Stimulated activated CD4-positive, alpha-beta T cell treated with anti-CD3 and anti-CD28 coated beads, TNF-alpha, amount 100 ng/mL, for 1 hour (primary cell): ENCODE data around the gene TCFL5.
"Not testable (repeated sequence)": the region's sequence is repeated elsewhere in the genome, so short reads cannot be mapped to it uniquely, and the experiment has no call there.

ENCODE experiments used
- DNase-seq, 3 donors: peaks; one replicate each; pipeline ENCODE4 v3.0.0-alpha.2; 2020; ENCODE audit warnings: low read depth in 3 of 3, low spot score in 1 of 3

The TCFL5 gene

GRCh38 chr20:62858058-62858830 is 3.4 kb downstream of the TCFL5 start:
- DNase-seq: no peak

- no peak for DNase-seq
Measured at GRCh38 chr20:62856931-62857619, 4.5 kb downstream of the TCFL5 start.

GRCh38 chr20:62855120-62855519 is 6.5 kb downstream of the TCFL5 start:
- DNase-seq: no peak

GRCh38 chr20:62854121-62854520 is 7.5 kb downstream of the TCFL5 start:
- no peak for DNase-seq

- DNase-seq: not testable (repeated sequence)
Measured at GRCh38 chr20:62853304-62853703, 8.3 kb downstream of the TCFL5 start.

- DNase-seq: no peak
Measured at GRCh38 chr20:62852841-62853240, 8.8 kb downstream of the TCFL5 start.

- no peak for DNase-seq
Measured at GRCh38 chr20:62852196-62852595, 9.4 kb downstream of the TCFL5 start.

- DNase-seq: no peak
Measured at GRCh38 chr20:62850333-62850974, 11.2 kb downstream of the TCFL5 start.

- DNase-seq: no peak
Measured at GRCh38 chr20:62849431-62849830, 12.2 kb downstream of the TCFL5 start.

- not testable (repeated sequence) for DNase-seq
Measured at GRCh38 chr20:62848917-62849316, 12.7 kb downstream of the TCFL5 start.

- no peak for DNase-seq
Measured at GRCh38 chr20:62846166-62846890, 15.3 kb downstream of the TCFL5 start.

GRCh38 chr20:62845416-62846160 is 16.0 kb downstream of the TCFL5 start:
- no peak for DNase-seq

- no peak for DNase-seq
Measured at GRCh38 chr20:62844182-62844581, 17.4 kb downstream of the TCFL5 start.

- no peak for DNase-seq
Measured at GRCh38 chr20:62843656-62844055, 18.0 kb downstream of the TCFL5 start.

GRCh38 chr20:62841705-62842212 is 19.9 kb downstream of the TCFL5 start:
- no peak for DNase-seq

GRCh38 chr20:62840244-62841197 is 21.1 kb downstream of the TCFL5 start:
- no peak for DNase-seq

GRCh38 chr20:62839816-62840215 is 21.8 kb downstream of the TCFL5 start:
- DNase-seq: no peak

- DNase-seq: no peak
Measured at GRCh38 chr20:62839261-62839660, 22.4 kb downstream of the TCFL5 start.

GRCh38 chr20:62838128-62838891 is 23.3 kb downstream of the TCFL5 start:
- DNase-seq: no peak
